Fibroblast of pulmonary artery (primary cell): ENCODE data around the gene NPC1L1.

Source experiments
- DNase-seq: peaks from one replicate; pipeline ENCODE4 v3.0.0-alpha.2; 2010; ENCODE audit warnings: low read depth
- H3K4me3 ChIP-seq: replicated peaks from 2 replicates; pipeline ENCODE4 v1.5.1; 2011; ENCODE audit warnings: low read depth, mild to moderate bottlenecking, control low read depth, low read length, moderate library complexity
- CTCF ChIP-seq: IDR thresholded peaks from 2 replicates; pipeline ENCODE4 v1.5.1; 2011; ENCODE audit warnings: mild to moderate bottlenecking, control low read depth, low read length, inconsistent platforms; ENCODE audit errors: missing control alignments

The NPC1L1 gene

DNA sequence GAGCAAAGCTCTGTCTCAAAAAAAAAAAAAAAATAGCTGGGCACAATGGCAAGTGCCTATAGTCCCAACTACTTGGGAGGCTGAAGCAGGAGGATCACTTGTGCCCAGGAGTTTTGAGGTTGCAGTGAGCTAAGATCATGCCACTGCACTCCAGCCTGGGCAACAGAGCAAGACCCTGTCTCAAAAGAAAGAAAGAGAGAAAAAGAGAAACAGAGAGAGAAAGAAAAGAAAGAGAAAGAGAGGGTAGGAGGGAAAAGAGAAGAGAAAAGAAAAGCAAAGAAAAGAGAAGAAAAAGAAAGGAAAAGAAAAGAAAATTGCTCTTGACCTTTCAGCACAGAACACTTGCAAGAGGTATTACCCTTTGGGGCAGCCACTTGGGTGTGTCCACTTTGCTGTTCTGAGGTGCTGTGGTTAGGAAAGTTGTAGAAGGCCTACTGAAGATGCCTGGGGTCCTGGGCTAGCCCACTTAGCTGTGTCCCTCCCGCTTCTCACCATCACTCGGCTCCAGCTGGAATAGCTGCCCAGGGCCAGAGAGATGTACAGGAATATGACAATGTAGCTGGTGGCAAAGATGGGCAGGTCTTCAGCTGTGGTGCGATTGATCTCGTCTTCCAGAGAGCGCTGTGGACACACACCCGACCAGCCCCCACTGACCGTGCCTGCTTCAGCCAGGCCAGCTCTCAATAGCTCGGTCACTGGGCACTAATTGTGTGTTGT, 5.6 kb downstream of the NPC1L1 start:
- no peak for TF ChIP-seq CTCF
- H3K4me3 ChIP-seq: no peak overlapping the region

GRCh38 chr7:44534501-44534900, 6.6 kb downstream of the NPC1L1 start:
- no peak overlapping the region for H3K4me3 ChIP-seq
- peak; percentile 34 for DNase-seq
- peak; percentile 67 for TF ChIP-seq CTCF

More for the DNA sequence above, 5.6 kb downstream of the NPC1L1 start:
- no peak for DNase-seq

DNA sequence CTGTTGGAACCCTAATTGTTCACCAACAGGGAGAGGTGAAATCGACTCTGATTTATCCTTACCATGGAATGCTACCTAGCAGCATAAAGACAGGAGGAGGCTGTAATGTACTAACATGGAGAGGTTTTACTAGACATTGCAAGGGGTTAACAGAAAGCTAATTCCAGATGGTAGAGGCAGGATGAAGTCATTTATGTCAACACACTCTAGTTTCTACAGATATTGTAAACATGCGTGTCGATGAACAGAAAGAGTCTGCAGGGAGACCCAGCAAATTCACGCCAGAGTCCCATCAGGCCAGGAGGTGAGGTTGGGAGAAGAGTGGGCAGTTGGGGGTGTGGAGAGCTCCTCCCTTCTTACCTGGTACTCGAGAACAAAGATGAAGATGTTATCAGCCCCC, 7.0 kb downstream of the NPC1L1 start:
- no peak for TF ChIP-seq CTCF
- no peak overlapping the region for H3K4me3 ChIP-seq
- no peak for DNase-seq

DNA sequence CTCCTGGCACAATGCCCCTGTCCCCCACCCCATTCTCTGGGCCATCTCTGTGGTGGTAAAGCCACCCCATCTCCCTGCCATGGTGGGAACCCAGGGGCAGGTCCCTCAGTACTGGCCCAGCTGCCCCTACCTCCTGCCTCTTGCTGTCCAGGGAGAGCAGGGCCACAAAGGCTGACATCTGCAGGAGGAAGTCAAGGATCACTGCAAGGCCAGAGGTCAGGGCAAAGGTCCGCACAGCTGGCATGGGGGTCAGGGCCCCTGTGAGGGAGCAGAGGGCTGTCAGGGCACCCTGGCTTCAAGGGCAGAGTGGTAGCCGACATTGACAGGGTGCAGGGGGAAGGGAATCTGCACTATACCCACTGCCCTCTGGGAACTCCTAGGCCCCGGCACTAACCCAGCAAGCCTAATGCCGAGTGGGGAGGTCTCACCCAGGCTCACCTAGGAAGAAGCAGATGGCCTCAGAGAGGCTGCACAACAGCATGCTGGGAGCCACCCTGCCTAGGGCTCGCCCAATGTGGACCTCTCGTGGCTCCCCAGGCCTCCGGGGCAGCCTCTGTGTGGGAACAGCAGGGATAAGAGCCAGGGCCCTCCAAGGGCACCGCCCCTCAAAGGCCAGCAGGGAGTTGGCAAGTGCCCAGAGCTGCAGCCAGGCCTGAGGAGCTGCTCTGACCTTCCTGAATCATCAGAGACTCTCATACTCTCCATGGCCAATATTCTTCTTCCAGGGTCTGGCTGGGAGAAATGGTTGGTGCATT, 7.7 kb downstream of the NPC1L1 start:
- TF ChIP-seq CTCF: no peak
- peak; percentile 7 for DNase-seq
- H3K4me3 ChIP-seq: no peak overlapping the region

GRCh38 chr7:44531421-44532380, 9.4 kb downstream of the NPC1L1 start:
- no peak for TF ChIP-seq CTCF
- no peak for DNase-seq
- H3K4me3 ChIP-seq: no peak overlapping the region

- H3K4me3 ChIP-seq: no peak overlapping the region
- DNase-seq: no peak
- no peak for TF ChIP-seq CTCF
Measured at GRCh38 chr7:44530990-44531389, 10.1 kb downstream of the NPC1L1 start.
